ENCODE data around the gene SSBP4.

SSBP4 gene

GRCh38 chr19:18391509-18392075 is 27.6 kb upstream of the SSBP4 start:
- H3K4me3 ChIP-seq: no peak overlapping the region
- TF ChIP-seq FOXP2 (optimal IDR thresholded peaks at IDR 0.05; ENCODE audit: control extremely low read depth, extremely low read length, insufficient read depth) (no peak), POLR2AphosphoS5 (IDR thresholded peaks at IDR 0.05; ENCODE audit: borderline replicate concordance, low read depth, low read length) (no peak), EZH2 (IDR thresholded peaks at IDR 0.05) (no peak)
- DNase-seq (ENCODE audit: low read depth, low spot score): no peak
- no peaks in the 10 kb centered on the region for H3K36me3 ChIP-seq (ENCODE audit: insufficient read depth, low read length)
- no peaks in the 10 kb centered on the region for H3K9me3 ChIP-seq (ENCODE audit: low read depth, low read length)
- H3K9ac ChIP-seq (ENCODE audit: insufficient read length): no peak overlapping the region
- H3K27ac ChIP-seq: no peak overlapping the region

DNA sequence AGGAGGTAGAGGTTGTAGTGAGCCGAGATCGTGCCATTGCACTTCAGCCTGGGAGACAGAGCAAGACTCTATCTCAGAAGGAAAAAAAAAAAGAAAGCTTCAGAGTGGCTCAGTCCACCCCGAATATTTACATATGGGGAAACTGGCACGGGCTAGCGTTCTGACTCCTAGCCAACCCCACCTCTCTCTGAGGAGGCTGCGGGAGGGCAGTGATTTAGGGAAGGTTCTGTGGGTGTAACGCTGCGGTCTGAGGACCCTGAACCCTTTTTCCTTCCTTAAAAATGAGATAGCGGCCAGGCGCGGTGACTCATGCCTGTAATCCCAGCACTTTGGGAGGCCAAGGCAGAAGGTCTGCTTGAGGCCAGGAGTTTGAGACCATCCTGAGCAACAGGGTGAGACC is 26.8 kb upstream of the SSBP4 start:
- Histone ChIP-seq H3K36me3 (ENCODE audit: insufficient read depth, low read length) (no peaks in the 10 kb centered on the region), H3K9ac (ENCODE audit: insufficient read length) (no peak overlapping the region), H3K27ac (no peak overlapping the region), H3K4me3 (no peak overlapping the region), H3K9me3 (ENCODE audit: low read depth, low read length) (no peaks in the 10 kb centered on the region)
- TF ChIP-seq POLR2AphosphoS5 (IDR thresholded peaks at IDR 0.05; ENCODE audit: borderline replicate concordance, low read depth, low read length) (no peak), FOXP2 (optimal IDR thresholded peaks at IDR 0.05; ENCODE audit: control extremely low read depth, extremely low read length, insufficient read depth) (no peak), EZH2 (IDR thresholded peaks at IDR 0.05) (no peak)
- no peak for DNase-seq (ENCODE audit: low read depth, low spot score)

DNA sequence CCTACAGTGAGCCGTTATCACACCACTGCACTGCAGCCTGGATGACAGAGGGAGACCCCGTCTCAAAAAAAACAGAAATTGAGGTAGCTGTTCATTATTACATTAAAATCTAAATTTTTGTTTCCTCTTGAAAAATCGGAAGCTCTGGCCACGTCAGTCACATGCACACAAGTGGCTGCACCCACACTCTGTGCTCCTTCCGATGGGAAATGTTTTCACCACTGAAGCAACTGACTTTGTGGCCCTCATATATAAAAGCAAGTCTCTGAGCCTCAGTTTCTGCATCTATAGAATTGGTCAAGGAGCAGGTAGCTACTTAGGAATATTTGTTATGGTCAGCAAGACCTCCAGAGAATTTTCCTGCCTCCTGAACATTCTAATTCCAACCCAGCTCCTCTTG is 26.3 kb upstream of the SSBP4 start:
- no peak for DNase-seq (ENCODE audit: low read depth, low spot score)
- no peak overlapping the region for H3K9ac ChIP-seq (ENCODE audit: insufficient read length)
- no peak overlapping the region for H3K27ac ChIP-seq
- TF ChIP-seq POLR2AphosphoS5 (IDR thresholded peaks at IDR 0.05; ENCODE audit: borderline replicate concordance, low read depth, low read length) (no peak), FOXP2 (optimal IDR thresholded peaks at IDR 0.05; ENCODE audit: control extremely low read depth, extremely low read length, insufficient read depth) (no peak), EZH2 (IDR thresholded peaks at IDR 0.05) (no peak)
- no peaks in the 10 kb centered on the region for H3K9me3 ChIP-seq (ENCODE audit: low read depth, low read length)
- no peaks in the 10 kb centered on the region for H3K36me3 ChIP-seq (ENCODE audit: insufficient read depth, low read length)
- no peak overlapping the region for H3K4me3 ChIP-seq

DNA sequence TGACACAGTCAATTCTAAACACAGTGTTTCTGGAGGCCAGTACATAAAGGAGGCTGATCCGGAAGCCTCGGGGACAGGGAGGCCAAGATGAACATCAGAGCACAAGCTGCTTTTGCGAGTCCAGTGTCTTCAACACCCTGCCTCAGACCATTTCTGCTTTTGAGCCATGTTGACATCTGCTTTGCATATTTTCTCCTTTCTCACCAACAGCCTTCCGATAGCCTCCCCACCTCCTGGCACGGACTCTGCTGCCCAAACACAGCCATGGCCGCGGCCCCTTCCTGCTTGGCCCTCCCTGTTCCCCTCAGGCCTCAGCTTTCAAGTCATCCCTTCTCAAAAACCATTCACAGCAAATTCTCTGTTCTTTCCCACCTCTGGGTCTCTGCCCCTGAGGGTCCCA is 25.4 kb upstream of the SSBP4 start:
- Histone ChIP-seq H3K27ac (no peak overlapping the region), H3K9ac (ENCODE audit: insufficient read length) (no peak overlapping the region)
- no peak for DNase-seq (ENCODE audit: low read depth, low spot score)

GRCh38 chr19:18396471-18397241 is 22.5 kb upstream of the SSBP4 start:
- TF ChIP-seq FOXP2 (optimal IDR thresholded peaks at IDR 0.05; ENCODE audit: control extremely low read depth, extremely low read length, insufficient read depth) (no peak), EZH2 (IDR thresholded peaks at IDR 0.05) (no peak), POLR2AphosphoS5 (IDR thresholded peaks at IDR 0.05; ENCODE audit: borderline replicate concordance, low read depth, low read length) (no peak)
- H3K9me3 ChIP-seq (ENCODE audit: low read depth, low read length): no peaks in the 10 kb centered on the region
- H3K27ac ChIP-seq: no peak overlapping the region
- no peak for DNase-seq (ENCODE audit: low read depth, low spot score)
- H3K36me3 ChIP-seq (ENCODE audit: insufficient read depth, low read length): no peaks in the 10 kb centered on the region
- no peak overlapping the region for H3K9ac ChIP-seq (ENCODE audit: insufficient read length)
- no peak overlapping the region for H3K4me3 ChIP-seq

More for the DNA sequence above, 25.4 kb upstream of the SSBP4 start:
- Histone ChIP-seq H3K4me3 (no peak overlapping the region), H3K9me3 (ENCODE audit: low read depth, low read length) (no peaks in the 10 kb centered on the region), H3K36me3 (ENCODE audit: insufficient read depth, low read length) (no peaks in the 10 kb centered on the region)
- TF ChIP-seq EZH2 (IDR thresholded peaks at IDR 0.05) (no peak), POLR2AphosphoS5 (IDR thresholded peaks at IDR 0.05; ENCODE audit: borderline replicate concordance, low read depth, low read length) (no peak), FOXP2 (optimal IDR thresholded peaks at IDR 0.05; ENCODE audit: control extremely low read depth, extremely low read length, insufficient read depth) (no peak)

DNA sequence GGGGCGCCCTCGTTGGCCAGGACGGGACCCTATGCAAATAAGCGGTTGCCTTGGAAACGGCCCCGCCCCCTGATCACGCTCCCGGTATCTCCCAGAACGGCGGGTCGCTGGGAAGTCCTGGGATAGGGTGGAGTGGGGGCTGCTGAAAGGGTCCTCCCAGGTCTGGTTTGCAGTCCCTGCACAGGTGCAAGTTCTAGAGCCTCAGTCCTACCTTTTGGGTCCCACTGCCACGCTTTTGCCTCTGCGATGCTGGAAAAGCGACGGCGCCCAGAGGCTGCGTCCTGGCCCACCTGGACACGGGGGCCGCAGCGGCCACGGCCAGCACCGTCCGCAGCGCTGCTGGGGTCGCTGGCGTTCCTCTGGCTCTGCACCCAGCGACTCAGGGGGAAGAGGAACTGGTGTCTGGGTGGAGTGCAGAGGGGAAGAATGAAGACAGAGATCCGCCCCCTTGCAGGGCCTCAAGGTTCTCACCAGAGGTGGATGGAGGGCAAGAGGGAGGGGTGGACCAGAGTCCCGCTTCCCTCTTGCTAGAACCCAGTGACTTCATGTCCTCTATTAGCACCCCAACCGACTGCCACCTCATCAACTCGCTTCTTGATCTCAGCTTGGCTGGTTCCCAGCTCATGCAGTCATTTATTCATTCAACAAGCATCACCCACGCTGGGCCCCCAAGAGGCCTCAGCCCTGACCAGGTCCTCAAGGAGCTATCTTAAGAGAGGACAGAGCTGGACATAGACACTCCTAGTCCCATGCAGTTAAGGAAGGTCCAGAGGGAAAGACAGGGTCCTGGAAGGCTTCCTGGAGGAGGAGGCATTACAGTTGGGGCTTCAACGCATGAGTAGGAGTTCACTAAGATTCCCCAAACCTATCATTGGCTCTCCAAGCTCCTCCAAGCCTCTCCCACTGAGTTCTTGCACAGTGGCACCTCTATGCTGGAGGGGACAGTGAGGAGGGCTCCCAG is 21.7 kb upstream of the SSBP4 start, which contains the start of gene LRRC25:
LRRC25 (minus strand) TSS at position 381 of the 961 bp plus-strand sequence. CDS start 659 bp downstream, outside the sequence.
- H3K9ac ChIP-seq (ENCODE audit: insufficient read length): no peak within 1 kb of the TSS
- TF ChIP-seq EZH2 (IDR thresholded peaks at IDR 0.05) (no peak), POLR2AphosphoS5 (IDR thresholded peaks at IDR 0.05; ENCODE audit: borderline replicate concordance, low read depth, low read length) (no peak), FOXP2 (optimal IDR thresholded peaks at IDR 0.05; ENCODE audit: control extremely low read depth, extremely low read length, insufficient read depth) (no peak)
- no peaks in the 10 kb centered on the region for H3K9me3 ChIP-seq (ENCODE audit: low read depth, low read length)
- no peaks in the 10 kb centered on the region for H3K36me3 ChIP-seq (ENCODE audit: insufficient read depth, low read length)
- no peak within 1 kb of the TSS for H3K27ac ChIP-seq
- no peak within 1 kb of the TSS for H3K4me3 ChIP-seq
- no peak for DNase-seq (ENCODE audit: low read depth, low spot score)

GRCh38 chr19:18399008-18399407 is 20.2 kb upstream of the SSBP4 start:
- TF ChIP-seq EZH2 (IDR thresholded peaks at IDR 0.05) (no peak), FOXP2 (optimal IDR thresholded peaks at IDR 0.05; ENCODE audit: control extremely low read depth, extremely low read length, insufficient read depth) (no peak), POLR2AphosphoS5 (IDR thresholded peaks at IDR 0.05; ENCODE audit: borderline replicate concordance, low read depth, low read length) (no peak)
- Histone ChIP-seq H3K36me3 (ENCODE audit: insufficient read depth, low read length) (no peaks in the 10 kb centered on the region), H3K9ac (ENCODE audit: insufficient read length) (no peak overlapping the region), H3K4me3 (no peak overlapping the region), H3K9me3 (ENCODE audit: low read depth, low read length) (no peaks in the 10 kb centered on the region), H3K27ac (no peak overlapping the region)
- DNase-seq (ENCODE audit: low read depth, low spot score): no peak

All from SK-N-MC (cell line).